GM18508 (cell line): ENCODE data around the gene TXNDC17.
"Not testable (repeated sequence)": the region's sequence is repeated elsewhere in the genome, so short reads cannot be mapped to it uniquely, and the experiment has no call there.

Experiments
- ATAC-seq: cut with Tn5 transposase; IDR thresholded peaks from one replicate; pipeline ENCODE4 v1.9.1; 2021; ENCODE audit warnings: moderate number of reproducible peaks; ENCODE audit not compliant: insufficient read depth, unreplicated experiment

Gene TXNDC17

GRCh38 chr17:6636616-6637457 is 4.0 kb upstream of the TXNDC17 start:
- ATAC-seq = no peak

- ATAC-seq = no peak
Observed at GRCh38 chr17:6637458-6637840, 3.4 kb upstream of the TXNDC17 start.

- no peak for ATAC-seq
Observed at GRCh38 chr17:6638046-6638908, 2.6 kb upstream of the TXNDC17 start.

- no peak for ATAC-seq
Observed at GRCh38 chr17:6639014-6639585, 1.8 kb upstream of the TXNDC17 start.

GRCh38 chr17:6639586-6640535 is 999 bp upstream of the TXNDC17 start:
- no peak for ATAC-seq

- no peak for ATAC-seq
Observed at GRCh38 chr17:6641247-6641863, 495 bp downstream of the TXNDC17 start.

- ATAC-seq = no peak
Observed at GRCh38 chr17:6642592-6642991, 1.7 kb downstream of the TXNDC17 start.

GRCh38 chr17:6643451-6644125 is 2.7 kb downstream of the TXNDC17 start:
- ATAC-seq = no peak

GRCh38 chr17:6648181-6648580 is 7.3 kb downstream of the TXNDC17 start:
- ATAC-seq = no peak

- no peak for ATAC-seq
Observed at GRCh38 chr17:6651354-6651918, 10.6 kb downstream of the TXNDC17 start, which contains the start of the genes C17orf100 and MED31. TSS of gene C17orf100 (plus strand) at chr17:6651762. CDS start at chr17:6651914, 152 bp downstream. TSS of gene MED31 (minus strand) at chr17:6651605. CDS start at chr17:6651528, 77 bp downstream.

- no peak for ATAC-seq
Observed at GRCh38 chr17:6651919-6652452, 11.1 kb downstream of the TXNDC17 start.

GRCh38 chr17:6654841-6655731 is 14.2 kb downstream of the TXNDC17 start:
- ATAC-seq = no peak

- ATAC-seq = not testable (repeated sequence)
Observed at GRCh38 chr17:6655732-6656361, 15.0 kb downstream of the TXNDC17 start.

GRCh38 chr17:6656797-6657632 is 16.2 kb downstream of the TXNDC17 start:
- not testable (repeated sequence) for ATAC-seq

- no peak for ATAC-seq
Observed at GRCh38 chr17:6657633-6658287, 16.9 kb downstream of the TXNDC17 start.
